Progenitor cell of endocrine pancreas (in vitro differentiated cells): Measurements from ENCODE around the gene PPFIA2. TPM values are rescaled to one million over a fixed set of nuclear protein-coding genes. Genes with fewer than 3 reads are reported as not detected.
"Not testable (repeated sequence)": the region's sequence is repeated elsewhere in the genome, so short reads cannot be mapped to it uniquely, and the experiment has no call there.

Experiments used
- DNase-seq: peaks from one replicate; pipeline ENCODE4 v3.0.0; 2021; ENCODE audit warnings: low spot score; ENCODE audit not compliant: unreplicated experiment
- H3K27ac Mint-ChIP-seq: 2 replicates; pipeline ENCODE4 v1.8.0; 2021; ENCODE audit warnings: mild to moderate bottlenecking, moderate library complexity, mixed read lengths
- H3K27me3 Mint-ChIP-seq: 2 replicates; pipeline ENCODE4 v1.8.0; 2021; ENCODE audit warnings: mixed read lengths
- H3K36me3 Mint-ChIP-seq: 2 replicates; pipeline ENCODE4 v1.8.0; 2022; ENCODE audit warnings: mixed read lengths; ENCODE audit not compliant: insufficient read depth
- H3K4me1 Mint-ChIP-seq: 2 replicates; pipeline ENCODE4 v1.8.0; 2021; ENCODE audit warnings: low read depth, mixed read lengths
- H3K4me3 Mint-ChIP-seq: 2 replicates; pipeline ENCODE4 v1.8.0; 2021; ENCODE audit warnings: low read depth, mild to moderate bottlenecking, moderate library complexity, mixed read lengths
- H3K9me3 Mint-ChIP-seq: 2 replicates; pipeline ENCODE4 v1.8.0; 2021; ENCODE audit warnings: low read depth, mixed read lengths
- total RNA-seq: library from RNA; stranded (reverse); gene quantifications from 2 replicates; pipeline ENCODE4 v1.2.1, GENCODE V29; 2021
- TF ChIP-seq, protein P1 (sequence below): fragments of 200-600 bp; sonication (generic); IDR thresholded peaks from one replicate; pipeline ENCODE4 v1.5.0; 2021; ENCODE audit warnings: antibody characterized with exemption, mild to moderate bottlenecking; ENCODE audit not compliant: unreplicated experiment

The PPFIA2 gene
- total RNA-seq, 1 donor from 2014 or later: 1.1 TPM

- H3K27ac Mint-ChIP-seq: no peak overlapping the region
- H3K9me3 Mint-ChIP-seq: no peaks in the 10 kb centered on the region
- no peaks in the 10 kb centered on the region for H3K4me1 Mint-ChIP-seq
- no peaks in the 10 kb centered on the region for H3K27me3 Mint-ChIP-seq
- DNase-seq: no peak
- H3K4me3 Mint-ChIP-seq: no peak overlapping the region
- no peaks in the 10 kb centered on the region for H3K36me3 Mint-ChIP-seq
- TF ChIP-seq, protein P1, sequence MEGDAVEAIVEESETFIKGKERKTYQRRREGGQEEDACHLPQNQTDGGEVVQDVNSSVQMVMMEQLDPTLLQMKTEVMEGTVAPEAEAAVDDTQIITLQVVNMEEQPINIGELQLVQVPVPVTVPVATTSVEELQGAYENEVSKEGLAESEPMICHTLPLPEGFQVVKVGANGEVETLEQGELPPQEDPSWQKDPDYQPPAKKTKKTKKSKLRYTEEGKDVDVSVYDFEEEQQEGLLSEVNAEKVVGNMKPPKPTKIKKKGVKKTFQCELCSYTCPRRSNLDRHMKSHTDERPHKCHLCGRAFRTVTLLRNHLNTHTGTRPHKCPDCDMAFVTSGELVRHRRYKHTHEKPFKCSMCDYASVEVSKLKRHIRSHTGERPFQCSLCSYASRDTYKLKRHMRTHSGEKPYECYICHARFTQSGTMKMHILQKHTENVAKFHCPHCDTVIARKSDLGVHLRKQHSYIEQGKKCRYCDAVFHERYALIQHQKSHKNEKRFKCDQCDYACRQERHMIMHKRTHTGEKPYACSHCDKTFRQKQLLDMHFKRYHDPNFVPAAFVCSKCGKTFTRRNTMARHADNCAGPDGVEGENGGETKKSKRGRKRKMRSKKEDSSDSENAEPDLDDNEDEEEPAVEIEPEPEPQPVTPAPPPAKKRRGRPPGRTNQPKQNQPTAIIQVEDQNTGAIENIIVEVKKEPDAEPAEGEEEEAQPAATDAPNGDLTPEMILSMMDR: no peak
These were observed 79.5 kb downstream of the PPFIA2 start for GRCh38 chr12:81679614-81680013.

GRCh38 chr12:81670759-81671158 is 88.4 kb downstream of the PPFIA2 start:
- no peaks in the 10 kb centered on the region for H3K9me3 Mint-ChIP-seq
- no peaks in the 10 kb centered on the region for H3K4me1 Mint-ChIP-seq
- no peaks in the 10 kb centered on the region for H3K27me3 Mint-ChIP-seq
- H3K36me3 Mint-ChIP-seq: no peaks in the 10 kb centered on the region
- H3K27ac Mint-ChIP-seq: no peak overlapping the region
- DNase-seq: no peak
- TF ChIP-seq, protein P1: no peak
- no peak overlapping the region for H3K4me3 Mint-ChIP-seq

DNA sequence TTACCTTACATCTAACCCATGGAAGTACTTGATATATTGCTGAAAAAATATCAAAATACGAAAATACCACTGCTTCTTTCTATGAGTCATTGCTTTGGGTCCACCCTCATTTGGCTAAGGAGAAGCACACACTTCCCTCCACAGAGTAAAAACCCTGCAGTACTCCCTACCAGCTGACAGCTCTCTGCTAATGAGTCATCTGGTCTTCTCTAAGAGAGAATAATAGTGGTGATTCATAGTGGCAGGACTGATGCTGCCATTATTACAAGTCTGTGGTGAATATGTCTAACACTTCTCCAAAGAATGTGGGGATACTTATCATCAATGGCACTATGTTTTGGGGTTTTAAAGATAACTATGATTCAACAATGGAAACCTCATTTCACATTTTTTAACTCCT is 90.7 kb downstream of the PPFIA2 start:
- Mint-ChIP-seq H3K36me3 (no peaks in the 10 kb centered on the region), H3K4me3 (no peak overlapping the region), H3K4me1 (no peaks in the 10 kb centered on the region), H3K9me3 (no peaks in the 10 kb centered on the region), H3K27me3 (no peaks in the 10 kb centered on the region), H3K27ac (no peak overlapping the region)
- no peak for DNase-seq
- TF ChIP-seq, protein P1: no peak

GRCh38 chr12:81659310-81659709 is 99.8 kb downstream of the PPFIA2 start:
- not testable (repeated sequence) for DNase-seq, H3K4me1 Mint-ChIP-seq, H3K4me3 Mint-ChIP-seq, H3K9me3 Mint-ChIP-seq, H3K27me3 Mint-ChIP-seq, H3K36me3 Mint-ChIP-seq, H3K27ac Mint-ChIP-seq

- TF ChIP-seq, protein P1: peak; percentile 78
- Mint-ChIP-seq H3K27ac (no peak overlapping the region), H3K4me3 (no peak overlapping the region), H3K9me3 (no peaks in the 10 kb centered on the region), H3K27me3 (no peaks in the 10 kb centered on the region), H3K4me1 (no peaks in the 10 kb centered on the region), H3K36me3 (no peaks in the 10 kb centered on the region)
- DNase-seq: no peak
These were observed 114.6 kb downstream of the PPFIA2 start for GRCh38 chr12:81644503-81644902.

GRCh38 chr12:81639196-81639595 is 120.0 kb downstream of the PPFIA2 start:
- TF ChIP-seq, protein P1: no peak
- Mint-ChIP-seq H3K27ac (no peak overlapping the region), H3K9me3 (peaks cover 3% of the 10 kb centered on the region), H3K27me3 (no peaks in the 10 kb centered on the region), H3K4me3 (no peak overlapping the region), H3K36me3 (no peaks in the 10 kb centered on the region), H3K4me1 (no peaks in the 10 kb centered on the region)
- DNase-seq: no peak
